ENCODE results near the gene HTR3A. TPM values are rescaled to one million over a fixed set of nuclear protein-coding genes. Genes with fewer than 3 reads are reported as not detected.
"Not testable (repeated sequence)": the region's sequence is repeated elsewhere in the genome, so short reads cannot be mapped to it uniquely, and the experiment has no call there.

HTR3A gene
- total RNA-seq: not detected

DNA sequence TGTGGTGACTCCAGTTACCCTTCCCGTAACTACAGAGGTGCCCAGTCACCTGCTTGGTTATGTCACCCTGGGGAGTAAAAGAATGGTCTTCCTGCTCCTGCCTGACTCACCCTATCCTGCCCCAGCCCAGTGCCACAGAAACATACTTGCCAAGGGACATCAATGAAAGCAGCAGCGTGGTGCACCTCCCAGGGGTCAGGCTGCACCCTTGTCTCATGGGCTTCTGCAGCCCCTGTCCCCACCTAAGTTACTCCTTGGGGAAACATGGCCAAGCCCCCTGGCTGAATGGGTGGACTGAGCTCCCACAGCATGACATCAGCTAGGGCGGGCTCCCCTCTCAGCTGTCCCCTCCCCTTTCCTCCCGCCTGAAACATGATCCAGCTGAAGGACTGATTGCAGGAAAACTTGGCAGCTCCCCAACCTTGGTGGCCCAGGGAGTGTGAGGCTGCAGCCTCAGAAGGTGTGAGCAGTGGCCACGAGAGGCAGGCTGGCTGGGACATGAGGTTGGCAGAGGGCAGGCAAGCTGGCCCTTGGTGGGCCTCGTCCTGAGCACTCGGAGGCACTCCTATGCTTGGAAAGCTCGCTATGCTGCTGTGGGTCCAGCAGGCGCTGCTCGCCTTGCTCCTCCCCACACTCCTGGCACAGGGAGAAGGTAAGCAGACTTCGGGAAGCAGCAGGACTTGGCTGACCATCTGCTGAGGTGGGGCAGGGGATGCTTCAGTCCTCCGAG lies at the start of gene HTR3A:
HTR3A (plus strand) TSS at position 368 of the 730 bp plus-strand sequence; CDS start at position 586, 218 bp downstream.
- Histone ChIP-seq H3K4me1 (ENCODE audit: control insufficient read depth in 3 of 3, insufficient read depth in 3 of 3, low read length in 3 of 3) (peaks cover 0 to 7% (median 7%) of the 10 kb centered on the region in 3 donors), H3K27ac (ENCODE audit: low read depth, low read length) (no peak within 1 kb of the TSS), H3K36me3 (ENCODE audit: control insufficient read depth in 3 of 3, insufficient read depth in 3 of 3, low read length in 3 of 3) (no peaks in the 10 kb centered on the region), H3K9me3 (ENCODE audit: control insufficient read depth in 3 of 3, low read length in 3 of 3) (no peaks in the 10 kb centered on the region), H3K27me3 (ENCODE audit: control insufficient read depth in 3 of 3, insufficient read depth in 3 of 3, low read length in 3 of 3) (peaks cover 6 to 25% (median 15%) of the 10 kb centered on the region in 3 donors), H3K4me3 (ENCODE audit: low read length in 3 of 3) (no peak within 1 kb of the TSS), H3K9ac (ENCODE audit: low read depth in 1 of 3, low read length in 3 of 3) (no peak within 1 kb of the TSS)

DNA sequence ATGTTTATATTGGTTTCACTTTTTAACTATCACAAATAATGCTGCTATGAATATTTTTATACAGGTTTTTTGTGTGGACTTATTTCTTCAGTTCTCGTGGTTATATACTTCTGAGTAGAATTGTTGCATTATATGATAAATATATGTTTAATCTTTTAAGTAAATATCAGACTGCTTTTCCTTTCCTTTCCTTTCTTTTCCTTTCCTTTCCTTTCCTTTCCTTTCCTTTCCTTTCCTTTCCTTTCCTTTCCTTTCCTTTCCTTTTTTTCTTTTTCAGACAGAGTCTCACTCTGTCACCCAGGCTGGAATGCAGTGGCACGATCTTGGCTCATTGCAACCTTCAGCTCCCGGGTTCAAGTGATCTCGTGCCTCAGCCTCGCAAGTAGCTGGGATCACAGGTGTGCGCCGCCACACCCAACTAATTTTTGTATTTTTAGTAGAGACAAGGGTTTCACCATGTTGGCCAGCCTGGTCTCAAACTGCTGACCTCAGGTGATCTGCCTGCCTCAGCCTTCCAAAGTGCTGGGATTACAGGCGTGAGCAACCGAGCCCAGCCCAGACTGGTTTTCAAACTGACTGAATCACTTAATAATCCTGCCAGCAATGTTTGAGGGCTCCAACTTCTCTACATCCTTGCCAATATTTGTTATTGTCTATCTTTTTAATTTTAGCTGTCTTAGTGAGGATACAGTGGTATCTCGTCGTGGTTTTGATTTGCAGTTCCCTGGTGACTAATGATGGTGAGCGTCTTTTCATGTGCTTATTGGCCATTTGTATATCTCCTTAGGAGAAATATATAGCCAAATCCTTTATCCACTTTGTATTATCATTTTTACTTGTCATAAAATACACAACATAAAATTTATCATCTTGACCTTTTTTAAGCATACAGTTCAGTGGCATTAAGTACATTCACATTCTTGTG lies 48.4 kb upstream of the HTR3A start:
- no peak overlapping the region for H3K4me3 ChIP-seq (ENCODE audit: low read length in 3 of 3)
- H3K9me3 ChIP-seq (ENCODE audit: control insufficient read depth in 3 of 3, low read length in 3 of 3): no peaks in the 10 kb centered on the region

DNA sequence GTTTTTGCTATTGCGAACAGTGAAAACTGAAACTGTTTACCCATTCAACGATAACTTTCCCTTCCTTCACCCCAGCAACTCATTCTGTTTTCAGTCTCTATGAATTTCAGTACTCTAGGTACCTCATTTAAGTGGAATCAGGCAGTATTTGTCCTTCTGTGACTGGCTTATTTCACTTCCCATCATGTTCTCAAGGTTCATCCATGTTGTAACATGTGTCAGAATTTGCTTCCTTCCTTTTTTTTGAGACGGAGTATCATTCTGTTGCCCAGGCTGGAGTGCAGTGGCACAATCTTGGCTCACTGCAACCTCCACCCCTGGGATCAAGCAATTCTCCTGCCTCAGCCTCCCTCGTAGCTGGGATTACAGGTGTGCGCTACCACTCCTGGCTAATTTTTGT lies 46.6 kb upstream of the HTR3A start:
- H3K27ac ChIP-seq (ENCODE audit: low read depth, low read length): no peak overlapping the region
- no peaks in the 10 kb centered on the region for H3K36me3 ChIP-seq (ENCODE audit: control insufficient read depth in 3 of 3, insufficient read depth in 3 of 3, low read length in 3 of 3)
- no peaks in the 10 kb centered on the region for H3K4me1 ChIP-seq (ENCODE audit: control insufficient read depth in 3 of 3, insufficient read depth in 3 of 3, low read length in 3 of 3)
- peaks cover 0 to 4% (median 0%) of the 10 kb centered on the region in 3 donors for H3K27me3 ChIP-seq (ENCODE audit: control insufficient read depth in 3 of 3, insufficient read depth in 3 of 3, low read length in 3 of 3)
- H3K4me3 ChIP-seq (ENCODE audit: low read length in 3 of 3): no peak overlapping the region
- no peaks in the 10 kb centered on the region for H3K9me3 ChIP-seq (ENCODE audit: control insufficient read depth in 3 of 3, low read length in 3 of 3)
- H3K9ac ChIP-seq (ENCODE audit: low read depth in 1 of 3, low read length in 3 of 3): no peak overlapping the region

More for the DNA sequence above, 48.4 kb upstream of the HTR3A start:
- Histone ChIP-seq H3K27me3 (ENCODE audit: control insufficient read depth in 3 of 3, insufficient read depth in 3 of 3, low read length in 3 of 3) (no peaks in the 10 kb centered on the region), H3K9ac (ENCODE audit: low read depth in 1 of 3, low read length in 3 of 3) (no peak overlapping the region), H3K36me3 (ENCODE audit: control insufficient read depth in 3 of 3, insufficient read depth in 3 of 3, low read length in 3 of 3) (no peaks in the 10 kb centered on the region), H3K27ac (ENCODE audit: low read depth, low read length) (no peak overlapping the region), H3K4me1 (ENCODE audit: control insufficient read depth in 3 of 3, insufficient read depth in 3 of 3, low read length in 3 of 3) (no peaks in the 10 kb centered on the region)

DNA sequence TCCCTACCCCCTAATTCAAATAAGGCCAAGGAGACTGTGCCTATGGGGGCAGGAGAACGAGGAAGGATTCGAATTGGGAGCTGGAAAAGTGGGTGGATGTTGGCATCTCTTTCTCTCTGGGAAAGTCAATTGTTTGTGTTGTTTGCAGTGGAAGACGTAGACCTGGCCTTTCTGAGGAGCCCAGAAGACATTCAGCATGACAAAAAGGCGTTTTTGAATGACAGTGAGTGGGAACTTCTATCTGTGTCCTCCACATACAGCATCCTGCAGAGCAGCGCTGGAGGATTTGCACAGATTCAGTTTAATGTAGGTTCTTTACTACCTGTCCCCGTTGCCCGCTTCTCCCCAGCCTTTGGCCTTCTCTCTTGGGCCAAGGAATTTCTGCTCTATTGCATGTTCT lies 42.1 kb upstream of the HTR3A start:
- Histone ChIP-seq H3K9ac (ENCODE audit: low read depth in 1 of 3, low read length in 3 of 3) (no peak overlapping the region), H3K27ac (ENCODE audit: low read depth, low read length) (no peak overlapping the region)

DNA sequence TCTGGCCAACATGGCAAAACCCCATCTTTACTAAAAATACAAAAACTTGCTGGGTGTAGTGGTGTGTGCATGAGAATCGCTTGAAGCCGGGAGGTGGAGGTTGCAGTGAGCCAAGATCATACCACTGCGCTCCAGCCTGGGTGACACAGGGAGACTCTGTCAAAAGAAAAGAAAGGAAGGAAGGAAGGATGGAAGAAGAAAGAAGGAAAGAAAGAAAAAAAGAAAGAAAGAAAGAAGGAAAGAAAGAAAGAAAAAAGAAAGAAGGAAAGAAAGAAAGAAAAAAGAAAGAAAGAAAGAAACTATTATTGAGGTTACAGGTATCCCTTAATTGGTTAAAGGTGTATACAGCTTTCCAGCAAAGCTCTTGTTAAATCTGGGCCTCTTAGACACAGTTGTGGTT lies 40.7 kb upstream of the HTR3A start:
- H3K27me3 ChIP-seq (ENCODE audit: control insufficient read depth in 3 of 3, insufficient read depth in 3 of 3, low read length in 3 of 3); H3K9ac ChIP-seq (ENCODE audit: low read depth in 1 of 3, low read length in 3 of 3); H3K4me1 ChIP-seq (ENCODE audit: control insufficient read depth in 3 of 3, insufficient read depth in 3 of 3, low read length in 3 of 3); H3K36me3 ChIP-seq (ENCODE audit: control insufficient read depth in 3 of 3, insufficient read depth in 3 of 3, low read length in 3 of 3); H3K27ac ChIP-seq (ENCODE audit: low read depth, low read length); H3K9me3 ChIP-seq (ENCODE audit: control insufficient read depth in 3 of 3, low read length in 3 of 3); H3K4me3 ChIP-seq (ENCODE audit: low read length in 3 of 3): not testable (repeated sequence)

More for the DNA sequence above, 42.1 kb upstream of the HTR3A start:
- H3K4me1 ChIP-seq (ENCODE audit: control insufficient read depth in 3 of 3, insufficient read depth in 3 of 3, low read length in 3 of 3): no peaks in the 10 kb centered on the region
- H3K4me3 ChIP-seq (ENCODE audit: low read length in 3 of 3): no peak overlapping the region
- H3K9me3 ChIP-seq (ENCODE audit: control insufficient read depth in 3 of 3, low read length in 3 of 3): no peaks in the 10 kb centered on the region
- peaks cover 0 to 4% (median 0%) of the 10 kb centered on the region in 3 donors for H3K27me3 ChIP-seq (ENCODE audit: control insufficient read depth in 3 of 3, insufficient read depth in 3 of 3, low read length in 3 of 3)
- no peaks in the 10 kb centered on the region for H3K36me3 ChIP-seq (ENCODE audit: control insufficient read depth in 3 of 3, insufficient read depth in 3 of 3, low read length in 3 of 3)

DNA sequence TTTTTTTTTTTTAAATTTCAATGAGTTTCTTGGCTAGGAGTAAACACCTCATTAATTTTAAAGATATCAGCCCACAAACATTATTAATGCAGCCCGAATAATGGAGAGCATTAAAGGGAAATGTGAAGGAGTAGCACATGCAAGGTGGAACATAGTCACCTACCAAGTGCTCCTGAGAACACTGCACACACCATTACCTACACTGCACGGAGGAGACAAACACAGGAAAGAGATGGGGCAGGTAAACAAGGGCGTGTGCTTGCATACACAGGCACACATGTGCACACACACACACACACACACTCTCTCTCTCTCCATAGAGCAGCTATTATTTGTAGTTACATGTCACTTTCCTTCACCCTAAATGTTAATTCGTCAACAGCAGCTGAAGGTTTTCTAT lies 40.1 kb upstream of the HTR3A start:
- H3K27ac ChIP-seq (ENCODE audit: low read depth, low read length): no peak overlapping the region
- no peaks in the 10 kb centered on the region for H3K36me3 ChIP-seq (ENCODE audit: control insufficient read depth in 3 of 3, insufficient read depth in 3 of 3, low read length in 3 of 3)
- no peak overlapping the region for H3K9ac ChIP-seq (ENCODE audit: low read depth in 1 of 3, low read length in 3 of 3)
- peaks cover 0 to 4% (median 0%) of the 10 kb centered on the region in 3 donors for H3K27me3 ChIP-seq (ENCODE audit: control insufficient read depth in 3 of 3, insufficient read depth in 3 of 3, low read length in 3 of 3)
- no peak overlapping the region for H3K4me3 ChIP-seq (ENCODE audit: low read length in 3 of 3)
- no peaks in the 10 kb centered on the region for H3K9me3 ChIP-seq (ENCODE audit: control insufficient read depth in 3 of 3, low read length in 3 of 3)
- no peaks in the 10 kb centered on the region for H3K4me1 ChIP-seq (ENCODE audit: control insufficient read depth in 3 of 3, insufficient read depth in 3 of 3, low read length in 3 of 3)

DNA sequence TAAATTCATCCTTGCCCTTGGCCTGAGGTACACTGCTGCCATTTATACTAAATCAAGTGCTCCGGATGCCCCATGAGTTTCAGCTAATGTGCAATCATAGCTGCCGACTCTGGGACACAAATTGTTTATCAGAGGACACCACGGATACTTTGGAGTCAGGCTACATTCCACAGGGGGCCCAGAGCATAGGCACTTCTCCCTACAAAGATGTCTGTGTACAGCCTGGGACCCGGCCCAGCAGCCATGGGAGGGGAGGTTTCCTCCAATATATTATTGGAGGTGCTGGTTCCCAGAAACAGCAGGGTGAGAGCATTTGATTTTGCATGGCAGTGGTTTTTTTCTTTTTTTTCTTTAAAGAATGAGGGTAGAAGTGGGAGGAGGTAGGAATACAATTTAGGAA lies 39.0 kb upstream of the HTR3A start:
- H3K4me1 ChIP-seq (ENCODE audit: control insufficient read depth in 3 of 3, insufficient read depth in 3 of 3, low read length in 3 of 3): no peaks in the 10 kb centered on the region
- H3K9ac ChIP-seq (ENCODE audit: low read depth in 1 of 3, low read length in 3 of 3): no peak overlapping the region
- H3K27me3 ChIP-seq (ENCODE audit: control insufficient read depth in 3 of 3, insufficient read depth in 3 of 3, low read length in 3 of 3): peaks cover 0 to 4% (median 0%) of the 10 kb centered on the region in 3 donors
- no peaks in the 10 kb centered on the region for H3K9me3 ChIP-seq (ENCODE audit: control insufficient read depth in 3 of 3, low read length in 3 of 3)
- no peak overlapping the region for H3K27ac ChIP-seq (ENCODE audit: low read depth, low read length)
- no peak overlapping the region for H3K4me3 ChIP-seq (ENCODE audit: low read length in 3 of 3)
- no peaks in the 10 kb centered on the region for H3K36me3 ChIP-seq (ENCODE audit: control insufficient read depth in 3 of 3, insufficient read depth in 3 of 3, low read length in 3 of 3)

DNA sequence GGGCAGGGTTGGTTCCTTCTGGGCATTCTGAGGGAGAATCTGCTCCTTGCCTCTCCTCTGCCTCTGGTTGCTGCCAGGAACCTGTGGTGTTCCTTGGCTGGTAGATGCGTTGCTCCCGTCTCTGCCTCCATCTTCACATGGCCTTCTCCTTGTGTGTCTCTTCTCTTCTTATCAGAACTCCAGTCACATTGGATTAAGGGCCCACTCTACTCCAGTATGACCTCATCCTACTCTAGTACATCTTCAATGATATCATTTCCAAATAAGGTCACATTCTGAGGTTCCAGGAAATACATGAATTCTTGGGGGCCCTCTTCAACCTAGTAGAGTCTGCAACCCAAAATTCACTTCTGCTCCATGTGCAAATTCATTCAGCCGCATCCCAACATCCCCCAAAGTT lies 37.0 kb upstream of the HTR3A start:
- no peak overlapping the region for H3K9ac ChIP-seq (ENCODE audit: low read depth in 1 of 3, low read length in 3 of 3)
- H3K36me3 ChIP-seq (ENCODE audit: control insufficient read depth in 3 of 3, insufficient read depth in 3 of 3, low read length in 3 of 3): no peaks in the 10 kb centered on the region

GRCh38 chr11:113942256-113942655 lies 32.7 kb upstream of the HTR3A start:
- Histone ChIP-seq H3K4me1 (ENCODE audit: control insufficient read depth in 3 of 3, insufficient read depth in 3 of 3, low read length in 3 of 3) (no peaks in the 10 kb centered on the region), H3K9ac (ENCODE audit: low read depth in 1 of 3, low read length in 3 of 3) (no peak overlapping the region), H3K4me3 (ENCODE audit: low read length in 3 of 3) (no peak overlapping the region), H3K36me3 (ENCODE audit: control insufficient read depth in 3 of 3, insufficient read depth in 3 of 3, low read length in 3 of 3) (no peaks in the 10 kb centered on the region), H3K27ac (ENCODE audit: low read depth, low read length) (no peak overlapping the region), H3K27me3 (ENCODE audit: control insufficient read depth in 3 of 3, insufficient read depth in 3 of 3, low read length in 3 of 3) (peaks cover 0 to 3% (median 0%) of the 10 kb centered on the region in 3 donors), H3K9me3 (ENCODE audit: control insufficient read depth in 3 of 3, low read length in 3 of 3) (no peaks in the 10 kb centered on the region)

More for the DNA sequence above, 37.0 kb upstream of the HTR3A start:
- H3K27ac ChIP-seq (ENCODE audit: low read depth, low read length): no peak overlapping the region
- no peaks in the 10 kb centered on the region for H3K9me3 ChIP-seq (ENCODE audit: control insufficient read depth in 3 of 3, low read length in 3 of 3)
- no peak overlapping the region for H3K4me3 ChIP-seq (ENCODE audit: low read length in 3 of 3)
- no peaks in the 10 kb centered on the region for H3K4me1 ChIP-seq (ENCODE audit: control insufficient read depth in 3 of 3, insufficient read depth in 3 of 3, low read length in 3 of 3)
- no peaks in the 10 kb centered on the region for H3K27me3 ChIP-seq (ENCODE audit: control insufficient read depth in 3 of 3, insufficient read depth in 3 of 3, low read length in 3 of 3)

DNA sequence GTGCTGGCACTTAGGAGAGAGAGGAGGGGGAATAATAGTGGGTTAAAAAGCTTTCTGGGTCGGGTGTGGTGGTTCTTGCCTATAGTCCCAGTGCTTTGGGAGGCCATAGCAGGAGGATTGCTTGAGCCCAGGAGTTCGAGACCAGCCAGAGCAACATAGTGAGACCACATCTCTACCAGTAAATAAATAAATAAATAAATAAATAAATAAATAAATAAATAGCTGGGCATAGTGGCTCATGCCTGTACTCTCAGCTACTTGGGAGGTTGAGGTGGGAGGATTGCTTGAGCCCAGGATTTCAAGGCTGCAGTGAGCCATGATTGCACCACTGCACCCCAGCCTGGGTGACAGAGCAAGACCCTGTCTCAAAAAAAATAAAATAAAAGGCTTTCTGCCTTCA lies 28.7 kb upstream of the HTR3A start:
- H3K9me3 ChIP-seq (ENCODE audit: control insufficient read depth in 3 of 3, low read length in 3 of 3); H3K27me3 ChIP-seq (ENCODE audit: control insufficient read depth in 3 of 3, insufficient read depth in 3 of 3, low read length in 3 of 3); H3K27ac ChIP-seq (ENCODE audit: low read depth, low read length); H3K4me3 ChIP-seq (ENCODE audit: low read length in 3 of 3); H3K9ac ChIP-seq (ENCODE audit: low read depth in 1 of 3, low read length in 3 of 3); H3K4me1 ChIP-seq (ENCODE audit: control insufficient read depth in 3 of 3, insufficient read depth in 3 of 3, low read length in 3 of 3); H3K36me3 ChIP-seq (ENCODE audit: control insufficient read depth in 3 of 3, insufficient read depth in 3 of 3, low read length in 3 of 3): not testable (repeated sequence)
